H1 (cell line): ENCODE measurements around the gene RANBP6. TPM values are rescaled to one million over a fixed set of nuclear protein-coding genes. Genes with fewer than 3 reads are reported as not detected.

Source experiments
- CTCF ChIA-PET: fragments of 300-600 bp; sonication (Branson Sonifier 250); formaldehyde crosslinking; loops from one replicate; lab custom pipeline; 2021; ENCODE audit not compliant: partially characterized antibody; lab: Charles Lee
- POLR2A ChIA-PET: fragments of 300-600 bp; sonication (Branson Sonifier 250); formaldehyde crosslinking; loops from one replicate; lab custom pipeline; 2021; ENCODE audit warnings: inconsistent platforms; ENCODE audit not compliant: partially characterized antibody; lab: Charles Lee
- DNase-seq, 2 experiments: peaks; one replicate each; pipeline versions ENCODE4 v3.0.0 to v3.0.0-alpha.2; 2010 to 2022; ENCODE audit warnings: low spot score in 2 of 2, low read depth in 1 of 2, mixed read lengths in 1 of 2
- FAIRE-seq: peaks from 2 replicates; lab custom pipeline; 2011; peaks lifted over from hg19 to GRCh38; lab: Jason Lieb, UNC
- H2AFZ ChIP-seq: 2 replicates; pipeline ENCODE4 v1.8.1; 2012; ENCODE audit warnings: low read length, inconsistent platforms
- H2AK5ac ChIP-seq: 2 replicates; pipeline ENCODE4 v1.6.1; 2013; ENCODE audit warnings: low read depth, low read length
- H2BK120ac ChIP-seq: replicated peaks from 2 replicates; pipeline ENCODE3; 2013; ENCODE audit warnings: low read depth, low read length, inconsistent platforms
- H2BK12ac ChIP-seq: 2 replicates; pipeline ENCODE4 v1.6.1; 2013; ENCODE audit warnings: low read depth, low read length
- H2BK15ac ChIP-seq: 2 replicates; pipeline ENCODE4 v1.6.1; 2013; ENCODE audit warnings: low read length
- H2BK20ac ChIP-seq: 2 replicates; pipeline ENCODE4 v1.6.1; 2013; ENCODE audit warnings: low read length
- H2BK5ac ChIP-seq: 2 replicates; pipeline ENCODE4 v1.6.1; 2013; ENCODE audit warnings: low read depth, low read length
- H3K14ac ChIP-seq: 2 replicates; pipeline ENCODE4 v1.6.1; 2013; ENCODE audit warnings: inconsistent platforms; ENCODE audit not compliant: insufficient read length
- H3K18ac ChIP-seq: 2 replicates; pipeline ENCODE4 v1.6.1; 2013; ENCODE audit warnings: low read length; ENCODE audit errors: extremely low read depth
- H3K23ac ChIP-seq: 2 replicates; pipeline ENCODE4 v1.6.1; 2013; ENCODE audit warnings: inconsistent platforms; ENCODE audit not compliant: insufficient read length
- H3K23me2 ChIP-seq: 2 replicates; pipeline ENCODE4 v1.6.1; 2013; ENCODE audit warnings: low read depth, low read length
- H3K27ac ChIP-seq: 2 replicates; pipeline ENCODE4 v1.6.1; 2011; ENCODE audit warnings: low read depth, low read length, inconsistent platforms
- H3K27me3 ChIP-seq, 4 experiments: replicated peaks in 1 of 4; 1 replicate in 1 of 4; 2 replicates in 3 of 4; pipeline versions ENCODE4 v1.6.1 to v1.8.1; 2011 to 2013; ENCODE audit warnings: low read length in 3 of 4, mild to moderate bottlenecking in 3 of 4, inconsistent platforms in 2 of 4, mixed read lengths in 2 of 4, moderate library complexity in 1 of 4; ENCODE audit not compliant: control insufficient read depth in 3 of 4, insufficient read depth in 3 of 4; ENCODE audit errors: extremely low read depth in 1 of 4
- H3K36me3 ChIP-seq, 4 experiments: 2 replicates each; pipeline versions ENCODE4 v1.6.1 to v1.8.1; 2011 to 2013; ENCODE audit warnings: mild to moderate bottlenecking in 4 of 4, low read length in 3 of 4, moderate library complexity in 2 of 4, control low read depth in 1 of 4, inconsistent platforms in 1 of 4; ENCODE audit not compliant: insufficient read depth in 4 of 4, control insufficient read depth in 2 of 4
- H3K4ac ChIP-seq: replicated peaks from 2 replicates; pipeline ENCODE3; 2013; ENCODE audit warnings: low read length, low read depth, mixed read lengths, inconsistent platforms; ENCODE audit not compliant: insufficient read length
- H3K4me1 ChIP-seq, 4 experiments: replicated peaks in 1 of 4; 1 replicate in 1 of 4; 2 replicates in 3 of 4; pipeline versions ENCODE4 v1.6.1 to v1.8.1; 2011 to 2013; ENCODE audit warnings: low read length in 3 of 4, inconsistent platforms in 2 of 4, mixed read lengths in 1 of 4; ENCODE audit not compliant: insufficient read depth in 4 of 4, control insufficient read depth in 3 of 4
- H3K4me2 ChIP-seq, 2 experiments: 2 replicates each; pipeline versions ENCODE4 v1.6.1 to v1.8.1; 2011 to 2013; ENCODE audit warnings: low read depth in 2 of 2, low read length in 2 of 2, control low read depth in 1 of 2, inconsistent platforms in 1 of 2, mild to moderate bottlenecking in 1 of 2; ENCODE audit not compliant: insufficient read depth in 1 of 2
- H3K4me3 ChIP-seq, 4 experiments: fragments of 200-600, 300-600 bp in 1 of 4; sonication (generic), shearing (Covaris generic), sonication (Bioruptor Twin) in 1 of 4; 2 replicates each; pipeline versions ENCODE4 v1.5.1 to v1.8.1; 2011 to 2016; ENCODE audit warnings: low read length in 4 of 4, low read depth in 3 of 4, control low read depth in 2 of 4, inconsistent platforms in 2 of 4, mild to moderate bottlenecking in 2 of 4, mixed read lengths in 1 of 4, moderate library complexity in 1 of 4; ENCODE audit not compliant: insufficient read depth in 2 of 4; ENCODE audit errors: extremely low read depth in 1 of 4
- H3K56ac ChIP-seq: replicated peaks from 2 replicates; pipeline ENCODE3; 2013; ENCODE audit warnings: low read depth, mild to moderate bottlenecking, mixed read lengths, low read length, inconsistent platforms; ENCODE audit not compliant: insufficient read length
- H3K79me1 ChIP-seq: 2 replicates; pipeline ENCODE4 v1.6.1; 2013; ENCODE audit warnings: low read depth, low read length, control low read depth
- H3K79me2 ChIP-seq, 2 experiments: 2 replicates each; pipeline versions ENCODE4 v1.6.1 to v1.8.1; 2012 to 2013; ENCODE audit warnings: low read length in 2 of 2, mild to moderate bottlenecking in 2 of 2, inconsistent platforms in 1 of 2; ENCODE audit not compliant: insufficient read depth in 2 of 2, control insufficient read depth in 1 of 2
- H3K9ac ChIP-seq, 4 experiments: replicated peaks in 1 of 4; 1 replicate in 1 of 4; 2 replicates in 3 of 4; pipeline versions ENCODE4 v1.6.1 to v1.8.1; 2011 to 2013; ENCODE audit warnings: low read depth in 3 of 4, low read length in 3 of 4, control low read depth in 2 of 4, mild to moderate bottlenecking in 2 of 4, moderate library complexity in 2 of 4, inconsistent platforms in 1 of 4; ENCODE audit errors: extremely low read depth in 1 of 4
- H3K9me3 ChIP-seq, 2 experiments: 2 replicates each; pipeline versions ENCODE4 v1.6.1 to v1.8.1; 2012 to 2013; ENCODE audit warnings: mild to moderate bottlenecking in 2 of 2, moderate library complexity in 2 of 2, control low read depth in 1 of 2, inconsistent platforms in 1 of 2, low read depth in 1 of 2, low read length in 1 of 2, mixed read lengths in 1 of 2; ENCODE audit not compliant: insufficient read depth in 2 of 2
- H4K20me1 ChIP-seq, 2 experiments: replicated peaks in 1 of 2; 2 replicates each; pipeline versions ENCODE3 to v1.8.1; 2011 to 2013; ENCODE audit warnings: inconsistent platforms in 2 of 2, low read length in 2 of 2, mild to moderate bottlenecking in 1 of 2; ENCODE audit not compliant: insufficient read depth in 2 of 2, control insufficient read depth in 1 of 2
- H4K5ac ChIP-seq: 2 replicates; pipeline ENCODE4 v1.6.1; 2013; ENCODE audit warnings: low read length, low read depth, mixed read lengths, inconsistent platforms; ENCODE audit not compliant: insufficient read length
- H4K8ac ChIP-seq: 2 replicates; pipeline ENCODE4 v1.8.0; 2013; ENCODE audit warnings: mild to moderate bottlenecking, moderate library complexity, low read length, inconsistent platforms; ENCODE audit not compliant: insufficient read depth; ENCODE audit errors: extremely low read depth
- H4K91ac ChIP-seq: replicated peaks from 2 replicates; pipeline ENCODE3; 2013; ENCODE audit warnings: low read length, mixed read lengths, inconsistent platforms; ENCODE audit not compliant: insufficient read length
- JUND ChIP-seq: IDR thresholded peaks from 2 replicates; pipeline ENCODE4 v1.6.1; 2011; ENCODE audit warnings: mild to moderate bottlenecking, improper control_type of control experiment, low read length
- PHF8 ChIP-seq: fragments of 200-600 bp; sonication (generic); conservative IDR thresholded peaks from 2 replicates; pipeline ENCODE4 v1.7.1; 2012; ENCODE audit warnings: low read depth, mild to moderate bottlenecking, inconsistent platforms, low read length, moderate library complexity
- WGBS, 2 experiments: shearing (Covaris generic) in 1 of 2; methylation state at CpG; one replicate each; pipeline versions ENCODE4 v1.1.6 to v1.1.7; 2013 to 2015; ENCODE audit warnings: low lambda C conversion rate in 2 of 2, mixed read lengths in 2 of 2, inconsistent platforms in 1 of 2, low coverage in 1 of 2, missing lambda C conversion rate in 1 of 2; ENCODE audit not compliant: insufficient replicate concordance in 2 of 2, insufficient coverage in 1 of 2, insufficient read length in 1 of 2; ENCODE audit errors: extremely low coverage in 1 of 2, missing lambda C conversion rate in 1 of 2; 5-methylcytosine and 5-hydroxymethylcytosine counted together
- polyA plus RNA-seq, 7 experiments: library from polyadenylated mRNA; depleted of rRNA in 3 of 7; stranded (reverse) in 5 of 7; unstranded in 2 of 7; fragments of >200 nt in 5 of 7; fragments of 200-250 nt in 2 of 7; gene quantifications; 1 replicate in 5 of 7; 2 replicates in 1 of 7; 4 replicates in 1 of 7; pipeline versions ENCODE4 v1.2.1 to v1.2.3, GENCODE V29; 2011 to 2013; ENCODE audit warnings: missing spikeins in 2 of 7, mixed read lengths in 2 of 7
- total RNA-seq: library from RNA; stranded (reverse); fragmentation: NEBNext Ultra II Directional; extraction: Animal tissue kit (Norgen Biotek cat#: 25700); gene quantifications from 2 replicates; pipeline ENCODE4 v1.2.1, GENCODE V29; 2021

Gene RANBP6
- total and polyA plus RNA-seq, 2 of the 8 experiments (the other 6 are each of a cell fraction or from before 2014, with no cell fraction given) = 5.7 to 18.8 TPM

- no peak for TF ChIP-seq PHF8
- no peak for TF ChIP-seq JUND
- WGBS, 2 experiments = 91% methylated on average over 2 of the region's 2 CpGs; no CpG with 5 or more reads in 1 of the 2 experiments
- CTCF ChIA-PET = interaction anchor here (1.4 kb wide), 1 partner anchor 11 kb away, joined by 4 read pairs; no protein-coding TSS in a partner anchor
Observed at GRCh38 chr9:6000955-6001354, 14.5 kb downstream of the RANBP6 start.

More at GRCh38 chr9:6000955-6001354, 14.5 kb downstream of the RANBP6 start:
- no peak for FAIRE-seq
- peaks cover 0 to 3% of the 10 kb centered on the region in 2 experiments for H4K20me1 ChIP-seq
- no peak overlapping the region for H3K4me2 ChIP-seq
- no peak overlapping the region for H2BK12ac ChIP-seq
- no peaks in the 10 kb centered on the region for H3K23me2 ChIP-seq
- H3K4me1 ChIP-seq = no peaks in the 10 kb centered on the region; a peak in 2 of 7 replicates
- H3K14ac ChIP-seq = no peak overlapping the region
- H3K79me1 ChIP-seq = no peaks in the 10 kb centered on the region
- H2BK120ac ChIP-seq = no peak overlapping the region
- H3K9me3 ChIP-seq = no peaks in the 10 kb centered on the region
- no peak overlapping the region for H3K4me3 ChIP-seq
- no peak overlapping the region for H3K23ac ChIP-seq
- no peak overlapping the region for H3K4ac ChIP-seq
- no peak overlapping the region for H2BK20ac ChIP-seq
- H2BK5ac ChIP-seq = no peak overlapping the region
- H3K18ac ChIP-seq = no peak overlapping the region
- no peak for DNase-seq
- no peak overlapping the region for H2AK5ac ChIP-seq
- H3K36me3 ChIP-seq = no peaks in the 10 kb centered on the region
- H3K27me3 ChIP-seq = no peaks in the 10 kb centered on the region
- no peak overlapping the region for H4K91ac ChIP-seq
- no peak overlapping the region for H3K56ac ChIP-seq
- H2AFZ ChIP-seq = no peak overlapping the region
- H3K9ac ChIP-seq = no peak overlapping the region
- POLR2A ChIA-PET = no interaction called here
- H4K5ac ChIP-seq = no peak overlapping the region
- H3K27ac ChIP-seq = no peak overlapping the region
- no peak overlapping the region for H2BK15ac ChIP-seq
- peaks cover 0 to 27% of the 10 kb centered on the region in 2 experiments; a peak in 2 of 4 replicates for H3K79me2 ChIP-seq
- H4K8ac ChIP-seq = no peak overlapping the region
